HEK293 (cell line): ENCODE results near the gene SYNE1.

Experiments
- CTCF ChIA-PET: fragments of 350-600 bp; formaldehyde crosslinking; extraction: SDS; loops from one replicate; lab custom pipeline; 2021; ENCODE audit warnings: antibody characterized with exemption; lab: Yijun Ruan, JAX
- POLR2A ChIA-PET: fragments of 300-600 bp; formaldehyde crosslinking; extraction: SDS; loops from one replicate; lab custom pipeline; 2020; ENCODE audit warnings: antibody characterized with exemption, inconsistent platforms; lab: Yijun Ruan, JAX
- H3K27ac ChIP-seq: fragments of 200-500 bp; sonication (Bioruptor generic); 2 replicates; pipeline ENCODE4 v1.5.1; 2014; ENCODE audit warnings: low read depth, low read length, control low read depth, inconsistent platforms; ENCODE audit errors: extremely low read depth
- H3K36me3 ChIP-seq, 2 experiments: fragments of 200-500 bp in 1 of 2; sonication (Bioruptor generic) in 1 of 2; 1 replicate in 1 of 2; 2 replicates in 1 of 2; pipeline ENCODE4 v1.5.1; 2014 to 2017; ENCODE audit warnings: inconsistent platforms in 2 of 2, low read length in 2 of 2; ENCODE audit not compliant: control insufficient read depth in 2 of 2, insufficient read depth in 1 of 2
- H3K4me1 ChIP-seq: fragments of 200-500 bp; sonication (Bioruptor generic); 2 replicates; pipeline ENCODE4 v1.5.1; 2014; ENCODE audit warnings: mild to moderate bottlenecking, low read length, inconsistent platforms; ENCODE audit not compliant: control insufficient read depth, insufficient read depth
- H3K4me3 ChIP-seq: 2 replicates; pipeline ENCODE4 v1.5.1; 2011; ENCODE audit warnings: low read depth, mild to moderate bottlenecking, control low read depth, low read length, moderate library complexity
- H3K9me3 ChIP-seq: fragments of 200-500 bp; sonication (Bioruptor generic); 2 replicates; pipeline ENCODE4 v1.5.1; 2014; ENCODE audit warnings: low read depth, low read length, inconsistent platforms; ENCODE audit not compliant: control insufficient read depth, insufficient read depth
- HIC1 ChIP-seq: fragments of 450-650 bp; formaldehyde crosslinking; IDR thresholded peaks from 2 replicates; pipeline ENCODE4 v1.5.1; 2016; ENCODE audit warnings: missing biosample characterization, missing genetic modification characterization
- OSR2 ChIP-seq: fragments of 450-650 bp; formaldehyde crosslinking; IDR thresholded peaks from 2 replicates; pipeline ENCODE4 v1.5.1; 2016; ENCODE audit warnings: missing biosample characterization, missing genetic modification characterization
- PRDM1 ChIP-seq: fragments of 450-650 bp; formaldehyde crosslinking; IDR thresholded peaks from 2 replicates; pipeline ENCODE4; 2016; ENCODE audit warnings: missing biosample characterization, missing genetic modification characterization
- PRDM4 ChIP-seq: fragments of 450-650 bp; formaldehyde crosslinking; IDR thresholded peaks from 2 replicates; pipeline ENCODE4 v1.5.1; 2017; ENCODE audit warnings: missing biosample characterization, missing genetic modification characterization
- PRDM6 ChIP-seq: fragments of 450-650 bp; formaldehyde crosslinking; IDR thresholded peaks from 2 replicates; pipeline ENCODE4 v1.5.1; 2017; ENCODE audit warnings: missing biosample characterization, missing genetic modification characterization
- ZBTB11 ChIP-seq: fragments of 450-650 bp; formaldehyde crosslinking; conservative IDR thresholded peaks from 2 replicates; pipeline ENCODE4 v1.5.1; 2016; ENCODE audit warnings: low read depth, missing biosample characterization, missing genetic modification characterization
- ZBTB17 ChIP-seq: fragments of 450-650 bp; formaldehyde crosslinking; IDR thresholded peaks from 2 replicates; pipeline ENCODE4 v1.5.1; 2016; ENCODE audit warnings: missing biosample characterization, missing genetic modification characterization
- ZBTB44 ChIP-seq: fragments of 450-650 bp; IDR thresholded peaks from 2 replicates; pipeline ENCODE4 v1.5.1; 2018; ENCODE audit warnings: missing biosample characterization, mild to moderate bottlenecking, missing genetic modification characterization
- ZNF112 ChIP-seq: fragments of 450-650 bp; formaldehyde crosslinking; IDR thresholded peaks from 2 replicates; pipeline ENCODE4 v1.5.0; 2017; ENCODE audit warnings: missing biosample characterization, missing genetic modification characterization
- ZNF133 ChIP-seq: fragments of 450-650 bp; formaldehyde crosslinking; IDR thresholded peaks from 2 replicates; pipeline ENCODE4 v1.5.1; 2016; ENCODE audit warnings: missing biosample characterization, missing genetic modification characterization
- ZNF266 ChIP-seq: fragments of 450-650 bp; formaldehyde crosslinking; IDR thresholded peaks from 2 replicates; pipeline ENCODE4 v1.5.1; 2016; ENCODE audit warnings: missing biosample characterization, missing genetic modification characterization, low read depth
- ZNF350 ChIP-seq: fragments of 450-650 bp; formaldehyde crosslinking; IDR thresholded peaks from 2 replicates; pipeline ENCODE4 v1.5.0; 2017; ENCODE audit warnings: missing biosample characterization, mild to moderate bottlenecking, missing genetic modification characterization
- ZNF362 ChIP-seq: fragments of 450-650 bp; formaldehyde crosslinking; IDR thresholded peaks from 2 replicates; pipeline ENCODE4 v1.5.1; 2016; ENCODE audit warnings: missing biosample characterization, missing genetic modification characterization
- ZNF664 ChIP-seq: fragments of 450-650 bp; formaldehyde crosslinking; IDR thresholded peaks from 2 replicates; pipeline ENCODE4 v1.5.1; 2016; ENCODE audit warnings: missing biosample characterization, missing genetic modification characterization
- ZNF747 ChIP-seq: fragments of 450-650 bp; formaldehyde crosslinking; IDR thresholded peaks from 2 replicates; pipeline ENCODE4 v1.5.1; 2016; ENCODE audit warnings: missing biosample characterization, missing genetic modification characterization
- ZSCAN16 ChIP-seq: fragments of 450-650 bp; formaldehyde crosslinking; IDR thresholded peaks from 2 replicates; pipeline ENCODE4 v1.5.1; 2016; ENCODE audit warnings: missing biosample characterization, missing genetic modification characterization

Gene SYNE1

GRCh38 chr6:152575621-152576150 lies 61.5 kb downstream of the SYNE1 start (continued):
- TF ChIP-seq PRDM4 (tag by site-specific recombination) (no peak), ZNF664 (tag by site-specific recombination) (peak; percentile 37; the same call in 1 of the 2 replicates), OSR2 (tag by site-specific recombination) (peak; percentile 54; the same call in 1 of the 2 replicates), PRDM6 (tag by site-specific recombination) (peak; percentile 64; the same call in 1 of the 2 replicates), ZNF112 (tag by site-specific recombination) (no peak), ZBTB44 (tag by site-specific recombination) (peak; percentile 68; the same call in 1 of the 2 replicates), HIC1 (tag by site-specific recombination) (no peak; the same call in 1 of the 2 replicates), ZNF362 (peak; percentile 78; the same call in 1 of the 2 replicates), ZNF133 (tag by site-specific recombination) (no peak)

- H3K36me3 ChIP-seq, result no peaks in the 10 kb centered on the region
- H3K4me1 ChIP-seq, result peaks cover 34% of the 10 kb centered on the region
- H3K9me3 ChIP-seq, result no peaks in the 10 kb centered on the region
- TF ChIP-seq PRDM1 (tag by site-specific recombination), result no peak
- TF ChIP-seq ZBTB11 (tag by site-specific recombination), result no peak
- TF ChIP-seq ZSCAN16 (tag by site-specific recombination), result no peak
- TF ChIP-seq ZNF747 (tag by site-specific recombination), result no peak
- no peak for TF ChIP-seq ZNF266
- TF ChIP-seq ZNF350 (tag by site-specific recombination), result no peak
- TF ChIP-seq ZBTB17, result no peak
- TF ChIP-seq, all 188 proteins: peak for 0
- H3K27ac ChIP-seq, result no peak overlapping the region
- ChIA-PET CTCF (interaction anchor here (0.6 to 2.0 kb wide), 8 partner anchors 13 to 236 kb away, joined by 3 to 10 read pairs (median 4); no protein-coding TSS in a partner anchor), POLR2A (interaction anchor here (0.7 kb wide), 1 partner anchor 86 kb away, joined by 5 read pairs; no protein-coding TSS in a partner anchor)
- no peak overlapping the region for H3K4me3 ChIP-seq
Observed at GRCh38 chr6:152575161-152575560, 62.0 kb downstream of the SYNE1 start.
